K562 (cell line): ENCODE data around the gene VGLL2.
A peak's percentile ranks its signal among the peaks of the same experiment; 100 is the strongest.

Source experiments
- CC2D1A ChIP-seq: fragments of 450-650 bp; IDR thresholded peaks from 2 replicates; pipeline ENCODE4 v1.6.1; 2017; ENCODE audit warnings: mild to moderate bottlenecking
- EWSR1 ChIP-seq: fragments of 450-650 bp; IDR thresholded peaks from 2 replicates; pipeline ENCODE4 v1.6.1; 2018; ENCODE audit warnings: borderline replicate concordance, mild to moderate bottlenecking, low read depth, moderate library complexity; ENCODE audit not compliant: partially characterized antibody
- FIP1L1 ChIP-seq: fragments of 200-400 bp; formaldehyde crosslinking; IDR thresholded peaks from 2 replicates; pipeline ENCODE4 v1.6.1; 2018; ENCODE audit warnings: mild to moderate bottlenecking, low read depth, low read length; ENCODE audit not compliant: poor library complexity, severe bottlenecking
- FOXK2 ChIP-seq, 2 experiments: fragments of 450-650 bp; IDR thresholded peaks in 1 of 2; conservative IDR thresholded peaks in 1 of 2; 2 replicates each; pipeline ENCODE4 v1.6.1; 2016; ENCODE audit warnings: low read depth in 2 of 2, mild to moderate bottlenecking in 1 of 2
- PTBP1 ChIP-seq: fragments of 200-400 bp; formaldehyde crosslinking; IDR thresholded peaks from 2 replicates; pipeline ENCODE4 v1.6.1; 2017; ENCODE audit warnings: low read depth, low read length
- SMC3 ChIP-seq: conservative IDR thresholded peaks from 2 replicates; pipeline ENCODE4 v1.6.1; 2011; ENCODE audit warnings: low read depth, low read length, improper control_type of control experiment; ENCODE audit not compliant: insufficient read depth
- TBL1XR1 ChIP-seq, 2 experiments: IDR thresholded peaks; 2 replicates each; pipeline ENCODE4 v1.6.1; 2012; ENCODE audit warnings: improper control_type of control experiment in 2 of 2, low read length in 2 of 2, mild to moderate bottlenecking in 1 of 2
- TF ChIP-seq, protein P1 (sequence below), 3 experiments: IDR thresholded peaks in 2 of 3; conservative IDR thresholded peaks in 1 of 3; 2 replicates each; pipeline ENCODE4 v1.5.1; 2011 to 2012; ENCODE audit warnings: low read length in 3 of 3, mild to moderate bottlenecking in 3 of 3, control low read depth in 2 of 3, improper control_type of control experiment in 1 of 3, inconsistent platforms in 1 of 3, low read depth in 1 of 3, mixed read lengths in 1 of 3, moderate library complexity in 1 of 3; ENCODE audit not compliant: insufficient read depth in 2 of 3
- TF ChIP-seq, protein P2 (sequence below), 2 experiments: IDR thresholded peaks; 2 replicates each; pipeline ENCODE4 v1.6.1; 2012; ENCODE audit warnings: improper control_type of control experiment in 2 of 2, low read depth in 2 of 2, low read length in 2 of 2, borderline replicate concordance in 1 of 2

DNA sequence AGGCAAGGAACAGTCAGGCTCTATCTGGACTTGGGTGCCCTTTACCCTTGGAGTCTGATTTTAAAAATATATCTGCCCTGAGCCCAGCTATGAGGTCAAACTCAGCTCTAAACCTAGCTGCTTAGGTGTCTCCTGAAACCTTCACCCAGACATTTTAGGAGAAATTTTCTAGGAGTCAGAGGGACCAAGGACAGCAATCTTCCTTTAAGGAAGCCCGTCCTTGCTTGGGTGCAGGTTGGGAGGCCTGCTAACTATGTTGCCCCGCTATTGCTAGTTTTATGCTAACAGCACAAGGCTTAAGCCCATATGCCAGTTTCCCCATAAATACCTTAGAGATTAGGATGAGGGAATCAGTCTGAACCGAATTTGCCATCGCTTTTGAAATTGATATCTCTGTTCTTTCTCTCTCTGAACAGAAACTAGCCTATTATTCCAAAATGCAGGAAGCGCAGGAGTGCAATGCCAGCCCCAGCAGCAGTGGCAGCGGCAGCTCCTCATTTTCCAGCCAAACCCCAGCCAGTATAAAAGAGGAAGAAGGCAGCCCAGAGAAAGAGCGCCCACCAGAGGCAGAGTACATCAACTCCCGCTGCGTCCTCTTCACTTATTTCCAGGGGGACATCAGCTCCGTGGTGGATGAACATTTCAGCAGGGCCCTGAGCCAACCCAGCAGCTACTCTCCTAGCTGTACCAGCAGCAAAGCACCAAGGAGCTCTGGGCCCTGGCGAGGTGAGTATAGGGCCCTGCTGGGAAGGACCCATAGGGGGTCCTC is 2.6 kb downstream of the VGLL2 start:
- TF ChIP-seq, protein P1, sequence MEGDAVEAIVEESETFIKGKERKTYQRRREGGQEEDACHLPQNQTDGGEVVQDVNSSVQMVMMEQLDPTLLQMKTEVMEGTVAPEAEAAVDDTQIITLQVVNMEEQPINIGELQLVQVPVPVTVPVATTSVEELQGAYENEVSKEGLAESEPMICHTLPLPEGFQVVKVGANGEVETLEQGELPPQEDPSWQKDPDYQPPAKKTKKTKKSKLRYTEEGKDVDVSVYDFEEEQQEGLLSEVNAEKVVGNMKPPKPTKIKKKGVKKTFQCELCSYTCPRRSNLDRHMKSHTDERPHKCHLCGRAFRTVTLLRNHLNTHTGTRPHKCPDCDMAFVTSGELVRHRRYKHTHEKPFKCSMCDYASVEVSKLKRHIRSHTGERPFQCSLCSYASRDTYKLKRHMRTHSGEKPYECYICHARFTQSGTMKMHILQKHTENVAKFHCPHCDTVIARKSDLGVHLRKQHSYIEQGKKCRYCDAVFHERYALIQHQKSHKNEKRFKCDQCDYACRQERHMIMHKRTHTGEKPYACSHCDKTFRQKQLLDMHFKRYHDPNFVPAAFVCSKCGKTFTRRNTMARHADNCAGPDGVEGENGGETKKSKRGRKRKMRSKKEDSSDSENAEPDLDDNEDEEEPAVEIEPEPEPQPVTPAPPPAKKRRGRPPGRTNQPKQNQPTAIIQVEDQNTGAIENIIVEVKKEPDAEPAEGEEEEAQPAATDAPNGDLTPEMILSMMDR (IDR thresholded peaks at IDR 0.05 in 2 of 3, conservative IDR thresholded peaks at IDR 0.05 in 1 of 3; ENCODE audit: insufficient read depth in 2 of 3, low read depth in 1 of 3, low read length in 3 of 3) = peak; percentile 37 to 42 (median 39); a peak in 4 of 6 replicates
- TF ChIP-seq EWSR1 = no peak
- no peak for TF ChIP-seq SMC3
- TF ChIP-seq FIP1L1 = no peak
- TF ChIP-seq FOXK2 (conservative IDR thresholded peaks at IDR 0.05 in 1 of 2, IDR thresholded peaks at IDR 0.05 in 1 of 2; ENCODE audit: low read depth in 2 of 2) = no peak
- TF ChIP-seq, protein P2, sequence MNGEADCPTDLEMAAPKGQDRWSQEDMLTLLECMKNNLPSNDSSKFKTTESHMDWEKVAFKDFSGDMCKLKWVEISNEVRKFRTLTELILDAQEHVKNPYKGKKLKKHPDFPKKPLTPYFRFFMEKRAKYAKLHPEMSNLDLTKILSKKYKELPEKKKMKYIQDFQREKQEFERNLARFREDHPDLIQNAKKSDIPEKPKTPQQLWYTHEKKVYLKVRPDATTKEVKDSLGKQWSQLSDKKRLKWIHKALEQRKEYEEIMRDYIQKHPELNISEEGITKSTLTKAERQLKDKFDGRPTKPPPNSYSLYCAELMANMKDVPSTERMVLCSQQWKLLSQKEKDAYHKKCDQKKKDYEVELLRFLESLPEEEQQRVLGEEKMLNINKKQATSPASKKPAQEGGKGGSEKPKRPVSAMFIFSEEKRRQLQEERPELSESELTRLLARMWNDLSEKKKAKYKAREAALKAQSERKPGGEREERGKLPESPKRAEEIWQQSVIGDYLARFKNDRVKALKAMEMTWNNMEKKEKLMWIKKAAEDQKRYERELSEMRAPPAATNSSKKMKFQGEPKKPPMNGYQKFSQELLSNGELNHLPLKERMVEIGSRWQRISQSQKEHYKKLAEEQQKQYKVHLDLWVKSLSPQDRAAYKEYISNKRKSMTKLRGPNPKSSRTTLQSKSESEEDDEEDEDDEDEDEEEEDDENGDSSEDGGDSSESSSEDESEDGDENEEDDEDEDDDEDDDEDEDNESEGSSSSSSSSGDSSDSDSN (IDR thresholded peaks at IDR 0.05; ENCODE audit: borderline replicate concordance in 1 of 2, low read depth in 2 of 2, low read length in 2 of 2) = no peak
- no peak for TF ChIP-seq PTBP1
- no peak for TF ChIP-seq TBL1XR1 (IDR thresholded peaks at IDR 0.05; ENCODE audit: low read length in 2 of 2)
- TF ChIP-seq CC2D1A = no peak
